SK-N-SH treated with all-trans-retinoic acid at 6 μM for 48 hours (cell line): ENCODE results near the gene CACNA1G.

Experiments
- ATAC-seq: fragments of 200-7000 bp; cut with Tn5 transposase; 3 replicates; pipeline ENCODE4 v1.9.1; 2020; ENCODE audit warnings: mild to moderate bottlenecking, moderate library complexity
- ARNTL ChIP-seq: fragments of 450-650 bp; formaldehyde crosslinking; IDR thresholded peaks from 2 replicates; pipeline ENCODE4 v1.5.0; 2020; ENCODE audit warnings: low read depth, mild to moderate bottlenecking, moderate library complexity, borderline replicate concordance
- BACH2 ChIP-seq: fragments of 250-450 bp; sonication (Bioruptor Pico); IDR thresholded peaks from 2 replicates; pipeline ENCODE4 v1.9.0; 2021; ENCODE audit warnings: mild to moderate bottlenecking, borderline replicate concordance
- CREB5 ChIP-seq: fragments of 250-450 bp; sonication (Bioruptor Pico); IDR thresholded peaks from 2 replicates; pipeline ENCODE4 v1.5.1; 2020; ENCODE audit warnings: low read depth, mild to moderate bottlenecking, moderate library complexity
- CSDC2 ChIP-seq: fragments of 250-450 bp; sonication (Bioruptor Pico); IDR thresholded peaks from 2 replicates; pipeline ENCODE4 v1.5.0; 2020; ENCODE audit warnings: mild to moderate bottlenecking, moderate library complexity
- CSRNP3 ChIP-seq: fragments of 250-450 bp; sonication (Bioruptor Pico); IDR thresholded peaks from 2 replicates; pipeline ENCODE4 v1.5.1; 2021; ENCODE audit warnings: mild to moderate bottlenecking, moderate library complexity
- ESRRG ChIP-seq: fragments of 250-450 bp; sonication (Bioruptor Pico); IDR thresholded peaks from 2 replicates; pipeline ENCODE4 v1.6.1; 2021; ENCODE audit warnings: mild to moderate bottlenecking
- GLIS3 ChIP-seq: fragments of 250-450 bp; sonication (Bioruptor Pico); IDR thresholded peaks from 2 replicates; pipeline ENCODE4 v1.5.0; 2020; ENCODE audit warnings: mild to moderate bottlenecking, moderate library complexity
- ISL1 ChIP-seq: fragments of 250-450 bp; sonication (Bioruptor Pico); IDR thresholded peaks from 2 replicates; pipeline ENCODE4 v2.1.2; 2022; ENCODE audit warnings: mild to moderate bottlenecking, moderate library complexity
- POU6F1 ChIP-seq: fragments of 250-450 bp; sonication (Bioruptor Pico); IDR thresholded peaks from 2 replicates; pipeline ENCODE4 v1.8.0; 2021; ENCODE audit warnings: low read depth, mild to moderate bottlenecking, moderate library complexity, borderline replicate concordance
- RARB ChIP-seq: fragments of 250-450 bp; sonication (Bioruptor Pico); IDR thresholded peaks from 2 replicates; pipeline ENCODE4 v1.8.0; 2021; ENCODE audit warnings: mild to moderate bottlenecking, moderate library complexity
- SNAI2 ChIP-seq: fragments of 250-450 bp; sonication (Bioruptor Pico); IDR thresholded peaks from 2 replicates; pipeline ENCODE4 v1.5.0; 2020; ENCODE audit warnings: mild to moderate bottlenecking, moderate library complexity
- TCF4 ChIP-seq: fragments of 250-450 bp; sonication (Bioruptor Pico); IDR thresholded peaks from 2 replicates; pipeline ENCODE4 v1.8.0; 2021; ENCODE audit warnings: mild to moderate bottlenecking, moderate library complexity, borderline replicate concordance
- TOX ChIP-seq: fragments of 250-450 bp; sonication (Bioruptor Pico); IDR thresholded peaks from 2 replicates; pipeline ENCODE4 v1.8.0; 2021; ENCODE audit warnings: mild to moderate bottlenecking, moderate library complexity, borderline replicate concordance
- ZC3H10 ChIP-seq: fragments of 250-450 bp; sonication (Bioruptor Pico); IDR thresholded peaks from 2 replicates; pipeline ENCODE4 v1.5.1; 2021; ENCODE audit warnings: mild to moderate bottlenecking, moderate library complexity
- ZFP3 ChIP-seq: fragments of 250-450 bp; sonication (Bioruptor Pico); IDR thresholded peaks from 2 replicates; pipeline ENCODE4 v1.5.0; 2020; ENCODE audit warnings: mild to moderate bottlenecking, moderate library complexity
- ZFP30 ChIP-seq: fragments of 450-650 bp; formaldehyde crosslinking; IDR thresholded peaks from 2 replicates; pipeline ENCODE4 v1.5.0; 2022; ENCODE audit warnings: mild to moderate bottlenecking, moderate library complexity
- ZNF565 ChIP-seq: fragments of 450-650 bp; formaldehyde crosslinking; conservative IDR thresholded peaks from 2 replicates; pipeline ENCODE4 v1.5.0; 2020; ENCODE audit warnings: low read depth, mild to moderate bottlenecking, moderate library complexity
- ZNF8 ChIP-seq: fragments of 450-650 bp; formaldehyde crosslinking; IDR thresholded peaks from 2 replicates; pipeline ENCODE4 v1.5.0; 2020; ENCODE audit warnings: mild to moderate bottlenecking, moderate library complexity
- TF ChIP-seq, protein P1 (sequence below): fragments of 250-450 bp; sonication (Bioruptor Pico); IDR thresholded peaks from 2 replicates; pipeline ENCODE4 v1.8.0; 2020; ENCODE audit warnings: mild to moderate bottlenecking, moderate library complexity, borderline replicate concordance
- TF ChIP-seq, protein P2 (sequence below): fragments of 250-450 bp; sonication (Bioruptor Pico); IDR thresholded peaks from 2 replicates; pipeline ENCODE4 v1.5.0; 2020; ENCODE audit warnings: mild to moderate bottlenecking, moderate library complexity

The CACNA1G gene

DNA sequence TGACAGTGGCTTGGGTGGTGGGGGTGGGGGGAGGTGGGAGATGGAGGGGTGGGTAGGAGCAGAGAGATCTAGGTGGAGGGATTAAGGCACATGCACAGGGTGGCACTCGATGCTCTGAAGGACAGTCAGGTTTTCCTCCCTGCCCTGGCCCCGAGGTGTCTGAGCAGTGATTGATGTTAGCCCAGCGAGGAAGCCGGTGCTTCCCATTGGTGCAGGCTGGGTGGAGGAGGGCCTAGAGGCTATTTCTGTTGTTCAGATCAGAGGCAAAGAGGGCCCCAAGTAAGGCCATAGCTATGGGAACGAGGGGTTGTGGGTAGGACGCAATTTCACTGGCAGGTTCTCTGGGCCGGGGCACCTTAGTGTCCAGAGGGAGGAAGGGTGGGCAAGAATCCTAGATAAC, 23.1 kb downstream of the CACNA1G start:
- TF ChIP-seq ZFP3 (no peak), POU6F1 (CRISPR knock-in tag) (no peak), ZNF565 (CRISPR knock-in tag) (no peak), ZFP30 (no peak), TOX (CRISPR knock-in tag) (no peak), ESRRG (CRISPR knock-in tag) (no peak), SNAI2 (no peak), GLIS3 (no peak), BACH2 (CRISPR knock-in tag) (no peak), ZNF8 (no peak), ISL1 (CRISPR knock-in tag) (no peak), TCF4 (CRISPR knock-in tag) (no peak), CSRNP3 (CRISPR knock-in tag) (no peak), CSDC2 (no peak), ARNTL (CRISPR knock-in tag) (no peak)
- TF ChIP-seq, protein P1, sequence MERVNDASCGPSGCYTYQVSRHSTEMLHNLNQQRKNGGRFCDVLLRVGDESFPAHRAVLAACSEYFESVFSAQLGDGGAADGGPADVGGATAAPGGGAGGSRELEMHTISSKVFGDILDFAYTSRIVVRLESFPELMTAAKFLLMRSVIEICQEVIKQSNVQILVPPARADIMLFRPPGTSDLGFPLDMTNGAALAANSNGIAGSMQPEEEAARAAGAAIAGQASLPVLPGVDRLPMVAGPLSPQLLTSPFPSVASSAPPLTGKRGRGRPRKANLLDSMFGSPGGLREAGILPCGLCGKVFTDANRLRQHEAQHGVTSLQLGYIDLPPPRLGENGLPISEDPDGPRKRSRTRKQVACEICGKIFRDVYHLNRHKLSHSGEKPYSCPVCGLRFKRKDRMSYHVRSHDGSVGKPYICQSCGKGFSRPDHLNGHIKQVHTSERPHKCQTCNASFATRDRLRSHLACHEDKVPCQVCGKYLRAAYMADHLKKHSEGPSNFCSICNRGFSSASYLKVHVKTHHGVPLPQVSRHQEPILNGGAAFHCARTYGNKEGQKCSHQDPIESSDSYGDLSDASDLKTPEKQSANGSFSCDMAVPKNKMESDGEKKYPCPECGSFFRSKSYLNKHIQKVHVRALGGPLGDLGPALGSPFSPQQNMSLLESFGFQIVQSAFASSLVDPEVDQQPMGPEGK (CRISPR knock-in tag): no peak
- TF ChIP-seq, protein P2, sequence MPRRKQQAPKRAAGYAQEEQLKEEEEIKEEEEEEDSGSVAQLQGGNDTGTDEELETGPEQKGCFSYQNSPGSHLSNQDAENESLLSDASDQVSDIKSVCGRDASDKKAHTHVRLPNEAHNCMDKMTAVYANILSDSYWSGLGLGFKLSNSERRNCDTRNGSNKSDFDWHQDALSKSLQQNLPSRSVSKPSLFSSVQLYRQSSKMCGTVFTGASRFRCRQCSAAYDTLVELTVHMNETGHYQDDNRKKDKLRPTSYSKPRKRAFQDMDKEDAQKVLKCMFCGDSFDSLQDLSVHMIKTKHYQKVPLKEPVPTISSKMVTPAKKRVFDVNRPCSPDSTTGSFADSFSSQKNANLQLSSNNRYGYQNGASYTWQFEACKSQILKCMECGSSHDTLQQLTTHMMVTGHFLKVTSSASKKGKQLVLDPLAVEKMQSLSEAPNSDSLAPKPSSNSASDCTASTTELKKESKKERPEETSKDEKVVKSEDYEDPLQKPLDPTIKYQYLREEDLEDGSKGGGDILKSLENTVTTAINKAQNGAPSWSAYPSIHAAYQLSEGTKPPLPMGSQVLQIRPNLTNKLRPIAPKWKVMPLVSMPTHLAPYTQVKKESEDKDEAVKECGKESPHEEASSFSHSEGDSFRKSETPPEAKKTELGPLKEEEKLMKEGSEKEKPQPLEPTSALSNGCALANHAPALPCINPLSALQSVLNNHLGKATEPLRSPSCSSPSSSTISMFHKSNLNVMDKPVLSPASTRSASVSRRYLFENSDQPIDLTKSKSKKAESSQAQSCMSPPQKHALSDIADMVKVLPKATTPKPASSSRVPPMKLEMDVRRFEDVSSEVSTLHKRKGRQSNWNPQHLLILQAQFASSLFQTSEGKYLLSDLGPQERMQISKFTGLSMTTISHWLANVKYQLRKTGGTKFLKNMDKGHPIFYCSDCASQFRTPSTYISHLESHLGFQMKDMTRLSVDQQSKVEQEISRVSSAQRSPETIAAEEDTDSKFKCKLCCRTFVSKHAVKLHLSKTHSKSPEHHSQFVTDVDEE (CRISPR knock-in tag): no peak
- TF ChIP-seq, all 23 proteins: peak for 0

DNA sequence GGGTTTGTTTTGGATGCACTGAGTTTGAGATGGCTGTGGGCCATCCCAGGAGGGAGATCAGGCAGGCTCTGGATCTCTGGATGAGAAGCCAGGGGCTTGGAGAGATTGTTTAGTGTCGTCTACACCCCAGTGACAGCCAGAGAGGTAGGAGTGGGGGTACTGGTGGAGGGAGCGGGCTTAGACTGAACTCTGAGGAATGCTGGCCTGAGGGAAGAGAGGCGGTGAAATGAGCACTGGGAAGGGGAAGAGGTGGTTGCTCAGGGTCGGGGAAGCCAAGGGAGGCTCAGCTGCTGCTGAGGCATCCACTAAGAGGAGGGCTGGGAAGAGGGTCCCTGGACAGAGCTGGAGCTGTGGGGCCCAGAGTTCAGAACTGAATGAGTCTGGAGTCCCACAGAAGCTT, 23.6 kb downstream of the CACNA1G start:
- TF ChIP-seq POU6F1 (CRISPR knock-in tag) (no peak), CSRNP3 (CRISPR knock-in tag) (no peak), ESRRG (CRISPR knock-in tag) (no peak), RARB (CRISPR knock-in tag) (no peak), ARNTL (CRISPR knock-in tag) (no peak), CREB5 (CRISPR knock-in tag) (no peak), ZC3H10 (CRISPR knock-in tag) (no peak)
- ATAC-seq: no peak

More for the DNA sequence above, 23.1 kb downstream of the CACNA1G start:
- ATAC-seq: no peak; the same call in 2 of the 3 replicates
